HG03064 (cell line): ENCODE data around the gene SLC39A11.

Experiments
- ATAC-seq: cut with Tn5 transposase; IDR thresholded peaks from one replicate; pipeline ENCODE4 v1.9.1; 2021; ENCODE audit warnings: low read depth; ENCODE audit not compliant: unreplicated experiment

The SLC39A11 gene

DNA sequence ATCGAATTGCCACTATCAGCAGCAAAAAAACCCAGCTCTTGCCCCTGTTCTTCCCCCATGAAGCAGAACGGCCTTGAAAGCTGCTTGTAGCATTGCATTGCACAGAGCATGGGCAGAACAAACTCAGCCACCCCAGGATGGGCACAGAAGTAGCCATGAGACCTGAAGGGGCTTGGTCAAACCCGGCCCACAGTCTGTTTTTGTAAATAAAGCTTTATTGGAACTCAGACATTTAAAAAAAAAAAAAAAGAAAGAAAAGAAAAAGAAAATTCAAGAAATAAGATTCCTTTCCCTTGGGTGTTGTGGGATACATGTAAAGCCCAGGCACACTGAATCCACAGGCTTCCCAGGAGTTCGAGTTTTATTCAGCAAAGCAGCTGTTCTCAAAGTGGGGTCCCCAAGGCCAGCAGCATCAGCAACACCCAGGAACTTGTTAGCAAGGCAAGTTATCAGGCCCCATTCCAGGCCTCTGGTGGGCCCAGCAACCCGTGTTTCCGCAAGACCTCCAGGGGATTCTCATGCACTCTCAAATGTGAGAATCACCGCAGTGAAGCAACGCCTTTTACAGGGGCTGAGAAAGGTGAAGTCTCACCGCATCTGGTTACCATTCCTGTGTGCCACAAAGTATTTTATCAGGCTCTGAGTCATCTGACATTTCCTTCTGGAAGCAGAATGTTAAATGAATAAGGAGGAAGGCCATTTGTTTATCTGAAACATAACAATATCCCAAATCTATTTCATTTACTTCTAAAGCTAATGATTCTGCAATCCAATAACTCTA is 108.2 kb downstream of the SLC39A11 start:
- no peak for ATAC-seq

DNA sequence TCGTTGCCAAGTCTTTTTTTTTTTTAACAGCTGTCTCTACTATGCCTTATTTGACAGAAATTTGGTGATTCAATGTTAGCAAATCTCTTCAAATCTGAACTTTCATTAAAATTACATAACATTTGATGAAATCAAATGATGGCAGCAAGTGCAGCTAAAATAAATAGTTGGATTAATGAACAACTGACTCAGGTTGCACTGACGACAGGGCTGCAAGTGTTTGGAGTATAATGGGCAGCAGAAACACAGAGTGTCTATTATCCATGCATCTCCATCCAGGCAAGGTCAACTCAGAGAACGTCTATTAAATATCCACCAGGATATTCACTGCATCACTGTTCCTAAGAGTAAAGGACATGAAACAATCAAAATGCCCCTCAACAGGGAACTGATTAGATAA is 109.8 kb downstream of the SLC39A11 start:
- no peak for ATAC-seq

- no peak for ATAC-seq
These were observed 113.8 kb downstream of the SLC39A11 start for GRCh38 chr17:72978593-72979218.

DNA sequence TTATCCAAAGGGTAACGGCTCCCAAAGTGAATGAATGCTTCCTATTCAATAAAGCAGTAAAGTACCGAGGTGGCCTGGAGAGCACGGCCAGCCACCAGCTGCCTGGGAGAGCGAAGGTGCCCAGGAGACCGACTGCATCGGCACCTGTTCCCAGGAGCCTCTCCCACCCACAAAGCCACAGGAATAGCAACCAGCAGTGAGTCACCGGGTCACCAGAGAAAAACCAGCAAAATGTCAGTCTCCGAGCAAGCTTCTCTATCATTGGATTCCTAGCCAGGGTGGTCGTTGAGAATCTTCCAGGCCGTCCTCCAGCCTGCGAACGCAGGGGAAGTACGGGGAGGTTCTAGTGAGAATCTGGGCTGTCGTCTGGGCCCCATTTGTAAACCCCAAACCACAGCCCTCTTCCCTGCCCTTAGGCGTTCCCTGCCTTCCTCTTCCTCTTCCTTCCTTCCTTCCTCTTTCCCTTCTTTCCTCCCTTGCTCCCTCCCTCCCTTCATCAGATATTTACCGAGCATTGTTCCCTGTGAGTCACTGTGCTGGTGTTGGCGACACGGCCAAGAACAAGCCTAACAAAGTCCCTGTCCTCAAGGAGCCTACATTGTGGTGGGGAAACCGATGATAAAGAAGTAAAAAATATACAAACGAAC is 114.6 kb downstream of the SLC39A11 start:
- no peak for ATAC-seq

DNA sequence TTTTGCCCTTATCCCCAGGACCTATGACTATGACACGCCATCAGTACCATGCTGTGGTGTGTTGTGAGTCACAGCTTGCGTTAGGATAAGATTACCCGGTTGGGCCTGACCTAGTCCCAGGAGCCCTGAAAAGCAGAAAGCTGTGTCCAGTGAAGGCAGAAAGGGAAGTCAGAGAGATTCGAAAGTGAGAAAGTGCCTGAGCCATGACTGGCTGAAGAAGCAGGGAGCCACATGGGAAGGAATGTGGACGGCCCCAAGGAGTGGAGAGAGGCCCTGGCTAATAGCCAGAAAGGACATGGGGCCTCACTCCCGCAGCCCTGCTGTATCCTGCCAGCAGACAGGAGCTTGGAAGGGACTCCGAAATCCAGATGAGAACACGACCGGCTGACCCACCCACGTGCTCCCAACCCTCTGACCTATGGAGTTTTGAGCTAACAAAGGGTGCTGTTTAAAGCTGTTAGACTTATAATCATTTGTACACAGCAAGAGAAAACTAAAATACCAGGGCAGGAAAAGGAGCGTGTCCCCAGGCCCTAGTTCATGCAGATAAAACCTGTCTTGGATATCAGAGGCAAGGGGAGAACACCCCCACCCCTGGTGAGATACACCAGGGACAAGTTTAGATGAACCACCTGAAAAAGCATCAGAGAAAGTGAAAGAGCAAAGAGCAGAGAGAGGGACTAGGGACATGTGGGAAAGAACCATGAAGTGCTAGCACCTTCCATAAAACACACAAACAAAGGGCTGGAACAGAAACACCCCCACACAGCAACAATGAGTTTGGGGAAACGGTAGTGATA is 115.3 kb downstream of the SLC39A11 start:
- ATAC-seq, result no peak

DNA sequence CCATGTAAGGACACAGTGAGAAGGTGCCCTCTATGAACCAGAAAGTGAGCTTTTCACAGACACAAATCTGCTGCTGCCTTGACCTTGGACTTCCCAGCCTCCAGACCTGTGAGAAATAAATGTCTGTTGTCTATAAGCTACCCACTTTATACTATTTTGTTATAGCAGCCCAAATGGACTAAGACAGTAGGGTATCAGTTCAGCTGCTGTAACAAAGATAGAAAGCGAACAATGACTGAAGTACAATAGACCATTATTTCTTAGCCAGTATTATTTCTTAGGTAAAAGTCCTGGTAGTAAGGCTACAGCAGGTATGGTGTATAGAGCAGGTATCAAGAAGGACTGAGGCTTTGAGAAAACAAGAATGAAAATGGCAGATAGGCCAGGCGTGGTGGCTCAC is 117.0 kb downstream of the SLC39A11 start:
- ATAC-seq, result no peak

DNA sequence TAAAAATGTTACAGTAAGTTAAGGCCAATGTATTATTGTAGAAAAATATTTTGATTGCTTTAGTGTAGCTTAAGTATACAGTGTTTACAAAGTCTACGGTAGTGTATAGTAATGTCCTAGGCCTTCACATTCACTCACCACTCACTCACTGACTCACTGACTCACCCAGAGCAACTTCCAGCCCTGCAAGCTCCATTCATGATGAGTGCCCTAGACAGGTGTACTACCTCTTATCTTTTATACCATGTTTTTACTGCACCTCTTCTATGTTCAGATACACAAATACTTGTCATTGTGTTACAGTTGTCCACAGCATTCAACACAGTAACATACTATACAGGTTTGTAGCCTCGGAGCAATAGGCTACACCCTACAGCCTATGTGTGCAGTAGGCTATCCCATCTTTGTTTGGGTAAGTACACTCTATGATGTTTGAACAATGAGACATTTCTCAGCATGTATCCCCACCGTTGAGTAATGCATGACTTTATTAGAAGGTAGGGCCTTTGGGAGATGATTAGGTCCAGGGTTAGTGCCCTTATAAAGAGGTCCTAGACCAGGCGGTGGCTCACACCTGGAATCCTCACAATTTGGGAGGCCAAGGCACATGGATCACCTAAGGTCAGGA is 117.8 kb downstream of the SLC39A11 start:
- no peak for ATAC-seq

DNA sequence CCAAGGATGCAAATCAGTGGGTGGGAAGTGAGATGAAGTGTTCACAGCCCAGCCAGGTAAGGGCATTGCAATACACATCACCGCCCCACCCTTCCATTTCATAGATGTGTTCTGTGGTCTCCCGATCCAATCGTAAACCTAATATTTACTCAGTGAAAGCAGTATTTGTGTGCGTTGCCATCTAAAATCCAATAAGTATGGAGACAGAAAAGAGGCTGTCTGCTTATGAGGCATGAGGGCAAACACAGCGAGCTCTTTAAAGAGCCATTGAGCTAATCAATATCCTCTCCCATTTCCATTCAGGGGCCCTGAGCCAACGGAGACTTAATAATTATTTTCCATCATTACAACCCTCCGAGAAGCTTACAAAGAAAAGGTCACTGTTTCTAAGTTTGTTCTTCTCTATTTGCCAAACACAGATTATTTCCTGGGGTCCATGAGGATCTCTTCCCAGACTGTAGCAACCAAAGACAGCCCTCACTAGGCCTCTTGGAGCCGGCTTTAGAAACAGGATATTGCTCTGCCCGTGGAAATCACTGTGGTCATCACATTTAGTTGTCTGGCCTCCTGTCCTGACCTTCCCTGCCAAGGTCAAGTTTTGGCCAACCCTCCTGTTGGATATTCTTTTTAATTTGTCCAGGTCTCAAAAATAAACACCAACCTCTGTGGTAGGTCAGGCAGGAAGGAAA is 120.1 kb downstream of the SLC39A11 start:
- ATAC-seq, result no peak

DNA sequence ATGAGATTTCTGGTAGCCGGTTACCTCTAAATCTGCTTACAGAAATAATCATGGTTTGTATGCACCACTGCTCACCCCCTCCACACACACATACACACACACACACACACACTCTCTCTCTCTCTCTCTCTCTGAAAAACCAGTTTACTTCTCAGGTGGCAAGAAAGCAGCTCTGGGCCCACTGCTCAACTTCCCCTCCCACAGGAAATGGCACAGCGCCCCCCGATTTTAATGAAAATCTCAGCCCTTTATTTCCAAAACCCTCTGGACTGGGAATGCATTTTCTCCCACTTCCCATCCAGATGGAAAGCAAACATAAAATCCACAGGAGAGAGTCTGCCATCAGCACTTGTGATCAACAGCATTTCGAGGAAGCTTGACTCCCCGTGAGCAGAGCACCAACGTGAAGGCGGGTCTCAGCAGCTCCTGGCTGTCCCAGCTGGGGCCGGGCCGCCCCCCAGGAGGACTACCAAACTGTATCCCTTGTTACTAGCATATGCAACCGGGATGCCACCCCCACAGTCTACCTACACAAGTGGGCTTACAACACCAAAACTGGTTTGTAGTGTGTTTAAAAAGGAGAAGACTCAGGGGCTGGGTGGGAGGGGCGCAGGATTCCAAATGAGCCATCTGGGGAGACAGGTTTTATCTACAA is 121.1 kb downstream of the SLC39A11 start:
- no peak for ATAC-seq

GRCh38 chr17:72970797-72971196 is 121.7 kb downstream of the SLC39A11 start:
- no peak for ATAC-seq

- no peak for ATAC-seq
These were observed 122.2 kb downstream of the SLC39A11 start for GRCh38 chr17:72970246-72970645.

DNA sequence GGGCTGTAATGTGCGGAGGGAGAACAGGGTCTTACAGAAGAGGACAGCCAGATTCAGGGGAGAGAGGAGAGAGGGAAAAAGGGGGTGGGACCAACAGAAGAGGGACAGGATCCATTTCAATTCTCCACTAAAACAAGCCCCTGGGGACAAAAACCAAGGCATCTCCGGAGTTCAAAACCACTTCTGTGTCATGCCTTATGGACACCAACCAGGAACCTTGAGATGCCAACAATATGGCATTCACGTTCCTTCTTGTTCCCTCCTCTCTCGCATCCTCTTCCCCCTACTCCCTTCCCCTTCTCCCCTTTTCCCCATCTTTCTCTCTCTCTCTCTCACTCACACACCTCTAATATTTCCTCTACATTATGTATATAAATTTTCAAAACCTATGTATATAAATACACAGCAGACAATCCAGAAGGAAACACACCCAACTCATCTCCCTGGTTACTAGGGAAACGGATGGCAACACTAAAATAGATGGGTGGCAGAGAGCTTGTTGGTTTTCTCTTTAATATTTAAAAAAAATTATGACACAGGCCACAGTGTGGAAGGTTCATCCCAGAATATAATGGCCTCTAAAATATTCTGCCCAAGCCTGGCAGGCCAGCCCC is 123.1 kb downstream of the SLC39A11 start:
- no peak for ATAC-seq

- no peak for ATAC-seq
These were observed 123.7 kb downstream of the SLC39A11 start for GRCh38 chr17:72968798-72969197.

- ATAC-seq, result no peak
These were observed 124.4 kb downstream of the SLC39A11 start for GRCh38 chr17:72967977-72968585.

DNA sequence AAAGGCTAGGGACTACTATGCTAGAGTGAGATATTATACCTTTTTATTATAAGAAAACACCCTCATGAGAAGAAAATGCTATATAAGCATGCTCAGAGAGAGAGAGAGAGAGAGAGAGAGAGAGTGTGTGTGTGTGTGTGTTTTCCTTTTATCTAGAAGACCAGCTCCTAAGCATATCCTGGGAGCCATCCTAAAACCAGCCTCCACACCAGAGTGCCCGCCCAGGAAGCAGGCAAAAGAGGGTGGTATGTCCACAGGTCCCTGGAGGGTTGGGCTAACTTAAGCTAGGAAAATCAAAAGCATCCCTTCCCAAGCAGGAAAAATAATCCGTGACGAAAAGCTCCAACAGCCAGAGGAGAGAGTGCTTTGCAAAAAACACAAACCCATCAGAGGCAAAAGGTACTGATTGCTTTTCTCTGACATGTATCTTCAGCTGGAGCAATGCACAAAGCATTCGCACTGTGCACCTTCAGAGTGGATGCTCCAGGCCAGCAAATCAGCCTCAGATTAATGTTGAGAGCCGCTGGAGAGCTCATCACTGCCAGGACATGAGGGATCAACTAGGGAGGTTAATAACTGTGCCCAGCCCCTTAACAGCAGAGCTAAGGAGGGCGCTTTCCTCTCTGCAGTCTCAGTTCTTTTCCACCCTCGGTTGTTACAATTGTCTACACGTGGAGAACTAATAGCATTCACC is 125.1 kb downstream of the SLC39A11 start:
- ATAC-seq, result no peak

- no peak for ATAC-seq
These were observed 130.4 kb downstream of the SLC39A11 start for GRCh38 chr17:72962106-72962505.

- no peak for ATAC-seq
These were observed 136.9 kb downstream of the SLC39A11 start for GRCh38 chr17:72955391-72956140.
